H1 (cell line): ENCODE measurements around the gene PTPRO. TPM values are rescaled to one million over a fixed set of nuclear protein-coding genes. Genes with fewer than 3 reads are reported as not detected.
"Not testable (repeated sequence)": the region's sequence is repeated elsewhere in the genome, so short reads cannot be mapped to it uniquely, and the experiment has no call there.

Experiments used
- CTCF ChIA-PET: fragments of 300-600 bp; sonication (Branson Sonifier 250); formaldehyde crosslinking; loops from one replicate; lab custom pipeline; 2021; ENCODE audit not compliant: partially characterized antibody; lab: Charles Lee
- POLR2A ChIA-PET: fragments of 300-600 bp; sonication (Branson Sonifier 250); formaldehyde crosslinking; loops from one replicate; lab custom pipeline; 2021; ENCODE audit warnings: inconsistent platforms; ENCODE audit not compliant: partially characterized antibody; lab: Charles Lee
- DNase-seq, 2 experiments: peaks; one replicate each; pipeline versions ENCODE4 v3.0.0 to v3.0.0-alpha.2; 2010 to 2022; ENCODE audit warnings: low spot score in 2 of 2, low read depth in 1 of 2, mixed read lengths in 1 of 2
- FAIRE-seq: peaks from 2 replicates; lab custom pipeline; 2011; peaks lifted over from hg19 to GRCh38; lab: Jason Lieb, UNC
- H2AFZ ChIP-seq: 2 replicates; pipeline ENCODE4 v1.8.1; 2012; ENCODE audit warnings: low read length, inconsistent platforms
- H2AK5ac ChIP-seq: 2 replicates; pipeline ENCODE4 v1.6.1; 2013; ENCODE audit warnings: low read depth, low read length
- H2BK120ac ChIP-seq: replicated peaks from 2 replicates; pipeline ENCODE3; 2013; ENCODE audit warnings: low read depth, low read length, inconsistent platforms
- H2BK12ac ChIP-seq: 2 replicates; pipeline ENCODE4 v1.6.1; 2013; ENCODE audit warnings: low read depth, low read length
- H2BK15ac ChIP-seq: 2 replicates; pipeline ENCODE4 v1.6.1; 2013; ENCODE audit warnings: low read length
- H2BK20ac ChIP-seq: 2 replicates; pipeline ENCODE4 v1.6.1; 2013; ENCODE audit warnings: low read length
- H2BK5ac ChIP-seq: 2 replicates; pipeline ENCODE4 v1.6.1; 2013; ENCODE audit warnings: low read depth, low read length
- H3K14ac ChIP-seq: 2 replicates; pipeline ENCODE4 v1.6.1; 2013; ENCODE audit warnings: inconsistent platforms; ENCODE audit not compliant: insufficient read length
- H3K18ac ChIP-seq: 2 replicates; pipeline ENCODE4 v1.6.1; 2013; ENCODE audit warnings: low read length; ENCODE audit errors: extremely low read depth
- H3K23ac ChIP-seq: 2 replicates; pipeline ENCODE4 v1.6.1; 2013; ENCODE audit warnings: inconsistent platforms; ENCODE audit not compliant: insufficient read length
- H3K23me2 ChIP-seq: 2 replicates; pipeline ENCODE4 v1.6.1; 2013; ENCODE audit warnings: low read depth, low read length
- H3K27ac ChIP-seq: 2 replicates; pipeline ENCODE4 v1.6.1; 2011; ENCODE audit warnings: low read depth, low read length, inconsistent platforms
- H3K27me3 ChIP-seq, 4 experiments: replicated peaks in 1 of 4; 1 replicate in 1 of 4; 2 replicates in 3 of 4; pipeline versions ENCODE4 v1.6.1 to v1.8.1; 2011 to 2013; ENCODE audit warnings: low read length in 3 of 4, mild to moderate bottlenecking in 3 of 4, inconsistent platforms in 2 of 4, mixed read lengths in 2 of 4, moderate library complexity in 1 of 4; ENCODE audit not compliant: control insufficient read depth in 3 of 4, insufficient read depth in 3 of 4; ENCODE audit errors: extremely low read depth in 1 of 4
- H3K36me3 ChIP-seq, 4 experiments: 2 replicates each; pipeline versions ENCODE4 v1.6.1 to v1.8.1; 2011 to 2013; ENCODE audit warnings: mild to moderate bottlenecking in 4 of 4, low read length in 3 of 4, moderate library complexity in 2 of 4, control low read depth in 1 of 4, inconsistent platforms in 1 of 4; ENCODE audit not compliant: insufficient read depth in 4 of 4, control insufficient read depth in 2 of 4
- H3K4ac ChIP-seq: replicated peaks from 2 replicates; pipeline ENCODE3; 2013; ENCODE audit warnings: low read length, low read depth, mixed read lengths, inconsistent platforms; ENCODE audit not compliant: insufficient read length
- H3K4me1 ChIP-seq, 4 experiments: replicated peaks in 1 of 4; 1 replicate in 1 of 4; 2 replicates in 3 of 4; pipeline versions ENCODE4 v1.6.1 to v1.8.1; 2011 to 2013; ENCODE audit warnings: low read length in 3 of 4, inconsistent platforms in 2 of 4, mixed read lengths in 1 of 4; ENCODE audit not compliant: insufficient read depth in 4 of 4, control insufficient read depth in 3 of 4
- H3K4me2 ChIP-seq, 2 experiments: 2 replicates each; pipeline versions ENCODE4 v1.6.1 to v1.8.1; 2011 to 2013; ENCODE audit warnings: low read depth in 2 of 2, low read length in 2 of 2, control low read depth in 1 of 2, inconsistent platforms in 1 of 2, mild to moderate bottlenecking in 1 of 2; ENCODE audit not compliant: insufficient read depth in 1 of 2
- H3K4me3 ChIP-seq, 4 experiments: fragments of 200-600, 300-600 bp in 1 of 4; sonication (generic), shearing (Covaris generic), sonication (Bioruptor Twin) in 1 of 4; 2 replicates each; pipeline versions ENCODE4 v1.5.1 to v1.8.1; 2011 to 2016; ENCODE audit warnings: low read length in 4 of 4, low read depth in 3 of 4, control low read depth in 2 of 4, inconsistent platforms in 2 of 4, mild to moderate bottlenecking in 2 of 4, mixed read lengths in 1 of 4, moderate library complexity in 1 of 4; ENCODE audit not compliant: insufficient read depth in 2 of 4; ENCODE audit errors: extremely low read depth in 1 of 4
- H3K56ac ChIP-seq: replicated peaks from 2 replicates; pipeline ENCODE3; 2013; ENCODE audit warnings: low read depth, mild to moderate bottlenecking, mixed read lengths, low read length, inconsistent platforms; ENCODE audit not compliant: insufficient read length
- H3K79me1 ChIP-seq: 2 replicates; pipeline ENCODE4 v1.6.1; 2013; ENCODE audit warnings: low read depth, low read length, control low read depth
- H3K79me2 ChIP-seq, 2 experiments: 2 replicates each; pipeline versions ENCODE4 v1.6.1 to v1.8.1; 2012 to 2013; ENCODE audit warnings: low read length in 2 of 2, mild to moderate bottlenecking in 2 of 2, inconsistent platforms in 1 of 2; ENCODE audit not compliant: insufficient read depth in 2 of 2, control insufficient read depth in 1 of 2
- H3K9ac ChIP-seq, 4 experiments: replicated peaks in 1 of 4; 1 replicate in 1 of 4; 2 replicates in 3 of 4; pipeline versions ENCODE4 v1.6.1 to v1.8.1; 2011 to 2013; ENCODE audit warnings: low read depth in 3 of 4, low read length in 3 of 4, control low read depth in 2 of 4, mild to moderate bottlenecking in 2 of 4, moderate library complexity in 2 of 4, inconsistent platforms in 1 of 4; ENCODE audit errors: extremely low read depth in 1 of 4
- H3K9me3 ChIP-seq, 2 experiments: 2 replicates each; pipeline versions ENCODE4 v1.6.1 to v1.8.1; 2012 to 2013; ENCODE audit warnings: mild to moderate bottlenecking in 2 of 2, moderate library complexity in 2 of 2, control low read depth in 1 of 2, inconsistent platforms in 1 of 2, low read depth in 1 of 2, low read length in 1 of 2, mixed read lengths in 1 of 2; ENCODE audit not compliant: insufficient read depth in 2 of 2
- H4K20me1 ChIP-seq, 2 experiments: replicated peaks in 1 of 2; 2 replicates each; pipeline versions ENCODE3 to v1.8.1; 2011 to 2013; ENCODE audit warnings: inconsistent platforms in 2 of 2, low read length in 2 of 2, mild to moderate bottlenecking in 1 of 2; ENCODE audit not compliant: insufficient read depth in 2 of 2, control insufficient read depth in 1 of 2
- H4K5ac ChIP-seq: 2 replicates; pipeline ENCODE4 v1.6.1; 2013; ENCODE audit warnings: low read length, low read depth, mixed read lengths, inconsistent platforms; ENCODE audit not compliant: insufficient read length
- H4K8ac ChIP-seq: 2 replicates; pipeline ENCODE4 v1.8.0; 2013; ENCODE audit warnings: mild to moderate bottlenecking, moderate library complexity, low read length, inconsistent platforms; ENCODE audit not compliant: insufficient read depth; ENCODE audit errors: extremely low read depth
- H4K91ac ChIP-seq: replicated peaks from 2 replicates; pipeline ENCODE3; 2013; ENCODE audit warnings: low read length, mixed read lengths, inconsistent platforms; ENCODE audit not compliant: insufficient read length
- JUND ChIP-seq: IDR thresholded peaks from 2 replicates; pipeline ENCODE4 v1.6.1; 2011; ENCODE audit warnings: mild to moderate bottlenecking, improper control_type of control experiment, low read length
- SIX5 ChIP-seq: IDR thresholded peaks from 2 replicates; pipeline ENCODE4 v1.6.1; 2011; ENCODE audit warnings: mild to moderate bottlenecking, low read depth, low read length
- WGBS, 2 experiments: shearing (Covaris generic) in 1 of 2; methylation state at CpG; one replicate each; pipeline versions ENCODE4 v1.1.6 to v1.1.7; 2013 to 2015; ENCODE audit warnings: low lambda C conversion rate in 2 of 2, mixed read lengths in 2 of 2, inconsistent platforms in 1 of 2, low coverage in 1 of 2, missing lambda C conversion rate in 1 of 2; ENCODE audit not compliant: insufficient replicate concordance in 2 of 2, insufficient coverage in 1 of 2, insufficient read length in 1 of 2; ENCODE audit errors: extremely low coverage in 1 of 2, missing lambda C conversion rate in 1 of 2; 5-methylcytosine and 5-hydroxymethylcytosine counted together
- polyA plus RNA-seq, 7 experiments: library from polyadenylated mRNA; depleted of rRNA in 3 of 7; stranded (reverse) in 5 of 7; unstranded in 2 of 7; fragments of >200 nt in 5 of 7; fragments of 200-250 nt in 2 of 7; gene quantifications; 1 replicate in 5 of 7; 2 replicates in 1 of 7; 4 replicates in 1 of 7; pipeline versions ENCODE4 v1.2.1 to v1.2.3, GENCODE V29; 2011 to 2013; ENCODE audit warnings: missing spikeins in 2 of 7, mixed read lengths in 2 of 7
- total RNA-seq: library from RNA; stranded (reverse); fragmentation: NEBNext Ultra II Directional; extraction: Animal tissue kit (Norgen Biotek cat#: 25700); gene quantifications from 2 replicates; pipeline ENCODE4 v1.2.1, GENCODE V29; 2021

Gene PTPRO
- total and polyA plus RNA-seq, 2 of the 8 experiments (the other 6 are each of a cell fraction or from before 2014, with no cell fraction given) = 0.73 to 1.7 TPM

- Histone ChIP-seq H3K4me1 (no peaks in the 10 kb centered on the region), H3K14ac (no peak overlapping the region), H3K18ac (no peak overlapping the region), H2BK15ac (no peak overlapping the region), H3K9me3 (peaks cover 0 to 5% of the 10 kb centered on the region in 2 experiments; a peak in 1 of 4 replicates), H2BK120ac (no peak overlapping the region), H2BK5ac (no peak overlapping the region), H3K36me3 (no peaks in the 10 kb centered on the region), H4K5ac (no peak overlapping the region), H2BK20ac (no peak overlapping the region), H2AK5ac (no peak overlapping the region), H3K23me2 (no peaks in the 10 kb centered on the region), H3K4ac (no peak overlapping the region), H3K9ac (no peak overlapping the region), H3K23ac (no peak overlapping the region), H3K4me3 (no peak overlapping the region), H4K20me1 (no peaks in the 10 kb centered on the region), H3K27me3 (no peaks in the 10 kb centered on the region), H2AFZ (no peak overlapping the region), H2BK12ac (no peak overlapping the region), H3K79me2 (no peaks in the 10 kb centered on the region), H3K79me1 (no peaks in the 10 kb centered on the region), H4K91ac (no peak overlapping the region), H3K4me2 (no peak overlapping the region), H3K27ac (no peak overlapping the region), H4K8ac (no peak overlapping the region), H3K56ac (no peak overlapping the region)
- TF ChIP-seq JUND = no peak
- no peak for TF ChIP-seq SIX5
- DNase-seq (no peak), FAIRE-seq (no peak)
- WGBS, 2 experiments = 89% methylated on average over 1 of the region's 1 CpG; no CpG with 5 or more reads in 1 of the 2 experiments
- POLR2A ChIA-PET = no interaction called here
- CTCF ChIA-PET = no interaction called here
Observed at GRCh38 chr12:15613981-15614380, 291.7 kb downstream of the PTPRO start.

GRCh38 chr12:15616495-15616894, 294.2 kb downstream of the PTPRO start:
- H3K23me2 ChIP-seq, H2BK20ac ChIP-seq, H3K9me3 ChIP-seq, H2BK5ac ChIP-seq, H3K4me1 ChIP-seq, DNase-seq, H3K4me2 ChIP-seq, H3K36me3 ChIP-seq, H4K8ac ChIP-seq, FAIRE-seq, H3K23ac ChIP-seq, H3K18ac ChIP-seq, H3K27ac ChIP-seq, H2AFZ ChIP-seq, POLR2A ChIA-PET, H3K56ac ChIP-seq, H3K4ac ChIP-seq, H4K5ac ChIP-seq, H3K79me2 ChIP-seq, H4K20me1 ChIP-seq, H2BK12ac ChIP-seq, H3K4me3 ChIP-seq, H2BK15ac ChIP-seq, H3K79me1 ChIP-seq, H2BK120ac ChIP-seq, H4K91ac ChIP-seq, H3K14ac ChIP-seq, H3K9ac ChIP-seq, H2AK5ac ChIP-seq, H3K27me3 ChIP-seq: not testable (repeated sequence)
- 86% methylated on average over 8 of the region's 8 CpGs; no CpG with 5 or more reads in 1 of the 2 experiments for WGBS, 2 experiments
- CTCF ChIA-PET = interaction anchor here (0.8 kb wide), 1 partner anchor 147 kb away, joined by 3 read pairs; no protein-coding TSS in a partner anchor
